Nephron (organoid): ENCODE data around the gene SNUPN.
A peak's percentile ranks its signal among the peaks of the same experiment; 100 is the strongest.

Experiments
- H3K27ac Mint-ChIP-seq, 3 experiments: 2 replicates each; pipeline ENCODE4 v1.8.0; 2020; ENCODE audit warnings: mixed read lengths in 3 of 3, mild to moderate bottlenecking in 2 of 3, moderate library complexity in 1 of 3
- H3K27me3 Mint-ChIP-seq: 2 replicates; pipeline ENCODE4 v1.8.0; 2021; ENCODE audit warnings: low read depth, mild to moderate bottlenecking, moderate library complexity, mixed read lengths
- H3K36me3 Mint-ChIP-seq: 2 replicates; pipeline ENCODE4 v1.8.0; 2020; ENCODE audit warnings: low read depth, mixed read lengths
- H3K4me1 Mint-ChIP-seq: 2 replicates; pipeline ENCODE4 v1.8.0; 2020; ENCODE audit warnings: mixed read lengths
- H3K4me3 Mint-ChIP-seq, 3 experiments: 2 replicates each; pipeline ENCODE4 v1.8.0; 2020; ENCODE audit warnings: mild to moderate bottlenecking in 3 of 3, mixed read lengths in 3 of 3, moderate library complexity in 2 of 3
- H3K9me3 Mint-ChIP-seq: 2 replicates; pipeline ENCODE4 v1.8.0; 2020; ENCODE audit warnings: mixed read lengths
- CTCF ChIP-seq, 3 experiments: fragments of 200-600 bp; sonication (generic); IDR thresholded peaks; one replicate each; pipeline ENCODE4 v1.5.0; 2021; ENCODE audit warnings: antibody characterized with exemption in 3 of 3; ENCODE audit not compliant: unreplicated experiment in 3 of 3

SNUPN gene

GRCh38 chr15:75631935-75632334, 6.4 kb upstream of the SNUPN start:
- Mint-ChIP-seq H3K27me3 (no peaks in the 10 kb centered on the region), H3K9me3 (no peaks in the 10 kb centered on the region), H3K4me1 (no peaks in the 10 kb centered on the region), H3K4me3 (no peak overlapping the region), H3K27ac (no peak overlapping the region), H3K36me3 (no peaks in the 10 kb centered on the region)
- no peak for TF ChIP-seq CTCF (IDR thresholded peaks at IDR 0.05; ENCODE audit: unreplicated experiment in 3 of 3)

GRCh38 chr15:75622505-75622904, 3.0 kb downstream of the SNUPN start:
- peaks cover 12% of the 10 kb centered on the region for H3K36me3 Mint-ChIP-seq
- H3K9me3 Mint-ChIP-seq: no peaks in the 10 kb centered on the region
- TF ChIP-seq CTCF (IDR thresholded peaks at IDR 0.05; ENCODE audit: unreplicated experiment in 3 of 3): no peak
- peak overlapping the region; percentile 10 to 99 (median 91) for H3K27ac Mint-ChIP-seq
- H3K4me1 Mint-ChIP-seq: peaks cover 24% of the 10 kb centered on the region
- H3K27me3 Mint-ChIP-seq: no peaks in the 10 kb centered on the region
- H3K4me3 Mint-ChIP-seq: peak overlapping the region; percentile 24 to 66 (median 62)

GRCh38 chr15:75620841-75621391, 4.6 kb downstream of the SNUPN start:
- Mint-ChIP-seq H3K36me3 (peaks cover 24% of the 10 kb centered on the region), H3K4me1 (peaks cover 29% of the 10 kb centered on the region), H3K27me3 (no peaks in the 10 kb centered on the region), H3K9me3 (no peaks in the 10 kb centered on the region), H3K27ac (peak overlapping the region; percentile 85 to 99 (median 98)), H3K4me3 (peak overlapping the region in 2 of 3 experiments; percentile 69 to 70)
- peak in 1 of 3 experiments; percentile 22 for TF ChIP-seq CTCF (IDR thresholded peaks at IDR 0.05; ENCODE audit: unreplicated experiment in 3 of 3)

GRCh38 chr15:75620058-75620820, 5.3 kb downstream of the SNUPN start:
- H3K4me3 Mint-ChIP-seq: peak overlapping the region in 2 of 3 experiments; percentile 69 to 70
- no peaks in the 10 kb centered on the region for H3K9me3 Mint-ChIP-seq
- H3K27ac Mint-ChIP-seq: peak overlapping the region; percentile 85 to 99 (median 98)
- TF ChIP-seq CTCF (IDR thresholded peaks at IDR 0.05; ENCODE audit: unreplicated experiment in 3 of 3): no peak
- peaks cover 30% of the 10 kb centered on the region for H3K36me3 Mint-ChIP-seq
- H3K4me1 Mint-ChIP-seq: peaks cover 29% of the 10 kb centered on the region
- no peaks in the 10 kb centered on the region for H3K27me3 Mint-ChIP-seq

GRCh38 chr15:75616766-75617165, 8.8 kb downstream of the SNUPN start:
- Mint-ChIP-seq H3K4me3 (no peak overlapping the region), H3K27me3 (no peaks in the 10 kb centered on the region), H3K27ac (no peak overlapping the region), H3K4me1 (peaks cover 23% of the 10 kb centered on the region), H3K9me3 (no peaks in the 10 kb centered on the region), H3K36me3 (peaks cover 55% of the 10 kb centered on the region)
- TF ChIP-seq CTCF (IDR thresholded peaks at IDR 0.05; ENCODE audit: unreplicated experiment in 3 of 3): no peak
